HG02970 (cell line): ENCODE results near the gene TBPL2.
"Not testable (repeated sequence)": the region's sequence is repeated elsewhere in the genome, so short reads cannot be mapped to it uniquely, and the experiment has no call there.

Experiments
- ATAC-seq: cut with Tn5 transposase; IDR thresholded peaks from one replicate; pipeline ENCODE4 v1.9.1; 2021; ENCODE audit warnings: mild to moderate bottlenecking, moderate library complexity, moderate number of reproducible peaks; ENCODE audit not compliant: unreplicated experiment, low FRiP score

TBPL2 gene

GRCh38 chr14:55446127-55446736, 5.8 kb upstream of the TBPL2 start:
- no peak for ATAC-seq

- ATAC-seq: no peak
Measured at GRCh38 chr14:55441286-55441685, 870 bp upstream of the TBPL2 start.

- ATAC-seq: no peak
Measured at GRCh38 chr14:55438066-55438683, 2.2 kb downstream of the TBPL2 start.

- no peak for ATAC-seq
Measured at GRCh38 chr14:55436931-55437330, 3.5 kb downstream of the TBPL2 start.

GRCh38 chr14:55436519-55436918, 3.9 kb downstream of the TBPL2 start:
- no peak for ATAC-seq

GRCh38 chr14:55434805-55435174, 5.6 kb downstream of the TBPL2 start:
- no peak for ATAC-seq

GRCh38 chr14:55433880-55434804, 6.3 kb downstream of the TBPL2 start:
- ATAC-seq: no peak

GRCh38 chr14:55432628-55433027, 7.8 kb downstream of the TBPL2 start:
- no peak for ATAC-seq

- ATAC-seq: no peak
Measured at GRCh38 chr14:55430024-55430690, 10.3 kb downstream of the TBPL2 start.

- ATAC-seq: no peak
Measured at GRCh38 chr14:55427439-55427838, 13.0 kb downstream of the TBPL2 start.

GRCh38 chr14:55426891-55427290, 13.5 kb downstream of the TBPL2 start:
- ATAC-seq: no peak

GRCh38 chr14:55425091-55425490, 15.3 kb downstream of the TBPL2 start:
- no peak for ATAC-seq

- no peak for ATAC-seq
Measured at GRCh38 chr14:55423969-55424368, 16.4 kb downstream of the TBPL2 start.

GRCh38 chr14:55422338-55422737, 18.1 kb downstream of the TBPL2 start:
- not testable (repeated sequence) for ATAC-seq

- ATAC-seq: no peak
Measured at GRCh38 chr14:55419663-55420062, 20.8 kb downstream of the TBPL2 start.

- ATAC-seq: no peak
Measured at GRCh38 chr14:55418411-55418810, 22.0 kb downstream of the TBPL2 start.

GRCh38 chr14:55417955-55418354, 22.5 kb downstream of the TBPL2 start:
- ATAC-seq: no peak

- no peak for ATAC-seq
Measured at GRCh38 chr14:55416866-55417265, 23.6 kb downstream of the TBPL2 start.

- no peak for ATAC-seq
Measured at GRCh38 chr14:55414551-55414950, 25.9 kb downstream of the TBPL2 start.

- no peak for ATAC-seq
Measured at GRCh38 chr14:55412676-55413075, 27.7 kb downstream of the TBPL2 start.
